DOHH2 (cell line): ENCODE results near the gene MAPK8IP2.

Experiments used
- CTCF ChIP-seq: fragments of 200-600 bp; sonication (generic); IDR thresholded peaks from one replicate; pipeline ENCODE4 v1.5.1; 2014; ENCODE audit warnings: antibody characterized with exemption, mild to moderate bottlenecking, low read depth, low read length; ENCODE audit not compliant: poor library complexity, severe bottlenecking
- EZH2phosphoT487 ChIP-seq: fragments of 200-600 bp; sonication (generic); IDR thresholded peaks from 2 replicates; pipeline ENCODE4 v1.6.1; 2017; ENCODE audit warnings: borderline replicate concordance, mild to moderate bottlenecking, antibody characterized with exemption, low read length, moderate library complexity, mixed read lengths

GRCh38 chr22:50586416-50586815 lies 14.2 kb upstream of the MAPK8IP2 start:
- TF ChIP-seq CTCF (no peak), EZH2phosphoT487 (no peak)
